VCaP (cell line): ENCODE results near the gene APOC3.

Experiments
- H3K27ac ChIP-seq: fragments of 450-650 bp; 2 replicates; pipeline ENCODE4 v1.5.1; 2017
- TF ChIP-seq, protein P1 (sequence below): fragments of 450-650 bp; conservative IDR thresholded peaks from 2 replicates; pipeline ENCODE4 v1.5.1; 2017; ENCODE audit warnings: mild to moderate bottlenecking, moderate library complexity

The APOC3 gene

GRCh38 chr11:116882386-116882785 is 52.7 kb downstream of the APOC3 start:
- TF ChIP-seq, protein P1, sequence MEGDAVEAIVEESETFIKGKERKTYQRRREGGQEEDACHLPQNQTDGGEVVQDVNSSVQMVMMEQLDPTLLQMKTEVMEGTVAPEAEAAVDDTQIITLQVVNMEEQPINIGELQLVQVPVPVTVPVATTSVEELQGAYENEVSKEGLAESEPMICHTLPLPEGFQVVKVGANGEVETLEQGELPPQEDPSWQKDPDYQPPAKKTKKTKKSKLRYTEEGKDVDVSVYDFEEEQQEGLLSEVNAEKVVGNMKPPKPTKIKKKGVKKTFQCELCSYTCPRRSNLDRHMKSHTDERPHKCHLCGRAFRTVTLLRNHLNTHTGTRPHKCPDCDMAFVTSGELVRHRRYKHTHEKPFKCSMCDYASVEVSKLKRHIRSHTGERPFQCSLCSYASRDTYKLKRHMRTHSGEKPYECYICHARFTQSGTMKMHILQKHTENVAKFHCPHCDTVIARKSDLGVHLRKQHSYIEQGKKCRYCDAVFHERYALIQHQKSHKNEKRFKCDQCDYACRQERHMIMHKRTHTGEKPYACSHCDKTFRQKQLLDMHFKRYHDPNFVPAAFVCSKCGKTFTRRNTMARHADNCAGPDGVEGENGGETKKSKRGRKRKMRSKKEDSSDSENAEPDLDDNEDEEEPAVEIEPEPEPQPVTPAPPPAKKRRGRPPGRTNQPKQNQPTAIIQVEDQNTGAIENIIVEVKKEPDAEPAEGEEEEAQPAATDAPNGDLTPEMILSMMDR, result no peak
- H3K27ac ChIP-seq, result no peak overlapping the region
